Stimulated activated CD4-positive, alpha-beta T cell treated with anti-CD3 and anti-CD28 coated beads, TNF-alpha, amount 100 ng/mL, for 1 hour (primary cell): ENCODE results near the gene OGFOD1.

Experiments used
- DNase-seq, 3 donors: peaks; one replicate each; pipeline ENCODE4 v3.0.0-alpha.2; 2020; ENCODE audit warnings: low read depth in 3 of 3, low spot score in 1 of 3

The OGFOD1 gene

GRCh38 chr16:56525236-56525635 is 73.9 kb downstream of the OGFOD1 start:
- DNase-seq, result no peak
